ENCODE measurements around the gene CRYBG2.
"Not testable (repeated sequence)": the region's sequence is repeated elsewhere in the genome, so short reads cannot be mapped to it uniquely, and the experiment has no call there.

The CRYBG2 gene

GRCh38 chr1:26295194-26296138 lies 58.5 kb downstream of the CRYBG2 start:
- DNase-seq (ENCODE audit: low read depth) = no peak

GRCh38 chr1:26293911-26294463 lies 59.9 kb downstream of the CRYBG2 start:
- no peak for DNase-seq (ENCODE audit: low read depth)

- not testable (repeated sequence) for DNase-seq (ENCODE audit: low read depth)
Measured at GRCh38 chr1:26292735-26293134, 61.2 kb downstream of the CRYBG2 start.

GRCh38 chr1:26291939-26292338 lies 62.0 kb downstream of the CRYBG2 start:
- DNase-seq (ENCODE audit: low read depth) = no peak

GRCh38 chr1:26291433-26291832 lies 62.5 kb downstream of the CRYBG2 start:
- DNase-seq (ENCODE audit: low read depth) = no peak

GRCh38 chr1:26290882-26291261 lies 63.1 kb downstream of the CRYBG2 start:
- DNase-seq (ENCODE audit: low read depth) = no peak

- no peak for DNase-seq (ENCODE audit: low read depth)
Measured at GRCh38 chr1:26290122-26290881, 63.6 kb downstream of the CRYBG2 start.

- no peak for DNase-seq (ENCODE audit: low read depth)
Measured at GRCh38 chr1:26289158-26290059, 64.5 kb downstream of the CRYBG2 start.

GRCh38 chr1:26288311-26288941 lies 65.5 kb downstream of the CRYBG2 start:
- no peak for DNase-seq (ENCODE audit: low read depth)

- DNase-seq (ENCODE audit: low read depth) = no peak
Measured at GRCh38 chr1:26287811-26288210, 66.1 kb downstream of the CRYBG2 start.

GRCh38 chr1:26287033-26287711 lies 66.8 kb downstream of the CRYBG2 start:
- no peak for DNase-seq (ENCODE audit: low read depth)

GRCh38 chr1:26286064-26286416 lies 67.9 kb downstream of the CRYBG2 start:
- DNase-seq (ENCODE audit: low read depth) = no peak

- DNase-seq (ENCODE audit: low read depth) = no peak
Measured at GRCh38 chr1:26285366-26286063, 68.4 kb downstream of the CRYBG2 start.

- peak; percentile 70 for DNase-seq (ENCODE audit: low read depth)
Measured at GRCh38 chr1:26284597-26285347, 69.2 kb downstream of the CRYBG2 start.

GRCh38 chr1:26283871-26284596 lies 69.9 kb downstream of the CRYBG2 start:
- no peak for DNase-seq (ENCODE audit: low read depth)

- DNase-seq (ENCODE audit: low read depth) = no peak
Measured at GRCh38 chr1:26283279-26283853, 70.6 kb downstream of the CRYBG2 start.

- DNase-seq (ENCODE audit: low read depth) = no peak
Measured at GRCh38 chr1:26282401-26282918, 71.5 kb downstream of the CRYBG2 start.

GRCh38 chr1:26281971-26282370 lies 72.0 kb downstream of the CRYBG2 start:
- DNase-seq (ENCODE audit: low read depth) = no peak

Measured in GM04503 (cell line).